A673 (cell line): Measurements from ENCODE around the gene NPLOC4. TPM values are rescaled to one million over a fixed set of nuclear protein-coding genes. Genes with fewer than 3 reads are reported as not detected.
"Not testable (repeated sequence)": the region's sequence is repeated elsewhere in the genome, so short reads cannot be mapped to it uniquely, and the experiment has no call there.

Experiments used
- BruUV-seq: library from RNA; stranded (reverse); fragments of 400-500 nt; replicated peaks from 2 replicates; lab custom pipeline; 2021; lab: Mats Ljungman, UMichigan
- CTCF ChIA-PET: fragments of 300-600 bp; sonication (Branson Sonifier 250); formaldehyde crosslinking; loops from one replicate; lab custom pipeline; 2022; ENCODE audit warnings: antibody characterized with exemption; lab: Charles Lee
- POLR2A ChIA-PET: fragments of 300-600 bp; sonication (Branson Sonifier 250); formaldehyde crosslinking; loops from one replicate; lab custom pipeline; 2022; ENCODE audit warnings: antibody characterized with exemption; ENCODE audit not compliant: low non-redundant PET; lab: Charles Lee
- DNase-seq: peaks from one replicate; pipeline ENCODE4 v3.0.0-alpha.2; 2015; ENCODE audit warnings: low spot score
- H3K27ac ChIP-seq: fragments of 200-600 bp; sonication (generic); 2 replicates; pipeline ENCODE4 v1.5.1; 2016; ENCODE audit warnings: mixed run types, low read depth, mild to moderate bottlenecking, mixed read lengths, antibody characterized with exemption, low read length; ENCODE audit not compliant: poor library complexity, severe bottlenecking
- H3K27me3 ChIP-seq: fragments of 200-600 bp; sonication (generic); replicated peaks from 2 replicates; pipeline ENCODE4 v1.6.1; 2017; ENCODE audit warnings: mixed run types, low read depth, mild to moderate bottlenecking, mixed read lengths, antibody characterized with exemption, low read length; ENCODE audit not compliant: insufficient read depth, poor library complexity
- H3K36me3 ChIP-seq: fragments of 200-600 bp; sonication (generic); 2 replicates; pipeline ENCODE4 v1.6.1; 2016; ENCODE audit warnings: mixed run types, mild to moderate bottlenecking, mixed read lengths, antibody characterized with exemption, low read length; ENCODE audit not compliant: insufficient read depth, poor library complexity, severe bottlenecking
- H3K4me1 ChIP-seq: fragments of 200-600 bp; sonication (generic); 2 replicates; pipeline ENCODE4 v1.6.1; 2017; ENCODE audit warnings: mixed run types, mild to moderate bottlenecking, mixed read lengths, antibody characterized with exemption, low read length; ENCODE audit not compliant: insufficient read depth, poor library complexity, severe bottlenecking
- H3K4me3 ChIP-seq: fragments of 200-600 bp; sonication (generic); 2 replicates; pipeline ENCODE4 v1.5.1; 2016; ENCODE audit warnings: low read depth, mixed run types, mild to moderate bottlenecking, mixed read lengths, low read length; ENCODE audit not compliant: poor library complexity, severe bottlenecking
- H3K9me3 ChIP-seq: fragments of 200-600 bp; sonication (generic); 2 replicates; pipeline ENCODE4 v1.6.1; 2016; ENCODE audit warnings: mixed run types, low read depth, mild to moderate bottlenecking, mixed read lengths, antibody characterized with exemption, low read length; ENCODE audit not compliant: poor library complexity, severe bottlenecking
- CTCF ChIP-seq: fragments of 300-800, 200-600 bp; sonication (generic); conservative IDR thresholded peaks from 2 replicates; pipeline ENCODE4 v1.5.1; 2017; ENCODE audit warnings: low read depth, mild to moderate bottlenecking, antibody characterized with exemption, low read length, moderate library complexity, mixed read lengths
- EZH2 ChIP-seq: fragments of 200-600 bp; sonication (generic); IDR thresholded peaks from 2 replicates; pipeline ENCODE4 v1.6.1; 2017; ENCODE audit warnings: borderline replicate concordance, low read depth, mild to moderate bottlenecking, mixed read lengths, antibody characterized with exemption, low read length; ENCODE audit not compliant: poor library complexity, severe bottlenecking
- intact Hi-C: fragments of 100-400 bp; cut with micrococcal nuclease; formaldehyde crosslinking; loops from one replicate; pipeline ENCODE4 v1.10.0; 2022; ENCODE audit not compliant: unreplicated experiment
- total RNA-seq: library from RNA; stranded (reverse); gene quantifications from 2 replicates; pipeline ENCODE4 v1.2.3, GENCODE V29; 2021

Gene NPLOC4
- total RNA-seq, 1 experiment from 2014 or later = 195 TPM

- no TSS peak for BruUV-seq
- no peak for DNase-seq
- no peak overlapping the region for H3K27ac ChIP-seq
- intact Hi-C loops = no loop called here
- ChIA-PET POLR2A (no interaction called here), CTCF (no interaction called here)
- no peaks in the 10 kb centered on the region for H3K4me1 ChIP-seq
- TF ChIP-seq EZH2 = no peak
- TF ChIP-seq CTCF = no peak
- no peak overlapping the region for H3K4me3 ChIP-seq
- H3K9me3 ChIP-seq = no peaks in the 10 kb centered on the region
- peaks cover 82% of the 10 kb centered on the region for H3K36me3 ChIP-seq
- H3K27me3 ChIP-seq = no peaks in the 10 kb centered on the region
Measured at GRCh38 chr17:81590121-81590520, 46.8 kb downstream of the NPLOC4 start.

GRCh38 chr17:81589612-81590011, 47.3 kb downstream of the NPLOC4 start:
- Histone ChIP-seq H3K4me1 (no peaks in the 10 kb centered on the region), H3K9me3 (no peaks in the 10 kb centered on the region), H3K27ac (no peak overlapping the region), H3K36me3 (peaks cover 78% of the 10 kb centered on the region), H3K27me3 (no peaks in the 10 kb centered on the region), H3K4me3 (no peak overlapping the region)
- CTCF ChIA-PET = no interaction called here
- POLR2A ChIA-PET = no interaction called here
- BruUV-seq = no TSS peak
- TF ChIP-seq EZH2 (no peak), CTCF (no peak)
- intact Hi-C loops = no loop called here
- DNase-seq = no peak

- DNase-seq = no peak
- intact Hi-C loops = no loop called here
- TF ChIP-seq CTCF = no peak
- CTCF ChIA-PET = no interaction called here
- H3K36me3 ChIP-seq = peaks cover 82% of the 10 kb centered on the region
- POLR2A ChIA-PET = no interaction called here
- no peaks in the 10 kb centered on the region for H3K27me3 ChIP-seq
- H3K4me1 ChIP-seq = no peaks in the 10 kb centered on the region
- H3K27ac ChIP-seq = no peak overlapping the region
- BruUV-seq = no TSS peak
- no peak overlapping the region for H3K4me3 ChIP-seq
- no peaks in the 10 kb centered on the region for H3K9me3 ChIP-seq
Measured at GRCh38 chr17:81586096-81586495, 50.8 kb downstream of the NPLOC4 start.

- H3K9me3 ChIP-seq, CTCF ChIA-PET, intact Hi-C loops, H3K4me1 ChIP-seq, DNase-seq, POLR2A ChIA-PET, BruUV-seq, H3K27me3 ChIP-seq, H3K4me3 ChIP-seq, H3K27ac ChIP-seq: not testable (repeated sequence)
- H3K36me3 ChIP-seq = peaks cover 75% of the 10 kb centered on the region
Measured at GRCh38 chr17:81584771-81585170, 52.1 kb downstream of the NPLOC4 start.
